HEK293 (cell line): Measurements from ENCODE around the gene NEK11.

Source experiments
- CTCF ChIA-PET: fragments of 350-600 bp; formaldehyde crosslinking; extraction: SDS; loops from one replicate; lab custom pipeline; 2021; ENCODE audit warnings: antibody characterized with exemption; lab: Yijun Ruan, JAX
- POLR2A ChIA-PET: fragments of 300-600 bp; formaldehyde crosslinking; extraction: SDS; loops from one replicate; lab custom pipeline; 2020; ENCODE audit warnings: antibody characterized with exemption, inconsistent platforms; lab: Yijun Ruan, JAX
- H3K27ac ChIP-seq: fragments of 200-500 bp; sonication (Bioruptor generic); 2 replicates; pipeline ENCODE4 v1.5.1; 2014; ENCODE audit warnings: low read depth, low read length, control low read depth, inconsistent platforms; ENCODE audit errors: extremely low read depth
- H3K36me3 ChIP-seq, 2 experiments: fragments of 200-500 bp in 1 of 2; sonication (Bioruptor generic) in 1 of 2; 1 replicate in 1 of 2; 2 replicates in 1 of 2; pipeline ENCODE4 v1.5.1; 2014 to 2017; ENCODE audit warnings: inconsistent platforms in 2 of 2, low read length in 2 of 2; ENCODE audit not compliant: control insufficient read depth in 2 of 2, insufficient read depth in 1 of 2
- H3K4me1 ChIP-seq: fragments of 200-500 bp; sonication (Bioruptor generic); 2 replicates; pipeline ENCODE4 v1.5.1; 2014; ENCODE audit warnings: mild to moderate bottlenecking, low read length, inconsistent platforms; ENCODE audit not compliant: control insufficient read depth, insufficient read depth
- H3K4me3 ChIP-seq: 2 replicates; pipeline ENCODE4 v1.5.1; 2011; ENCODE audit warnings: low read depth, mild to moderate bottlenecking, control low read depth, low read length, moderate library complexity
- H3K9me3 ChIP-seq: fragments of 200-500 bp; sonication (Bioruptor generic); 2 replicates; pipeline ENCODE4 v1.5.1; 2014; ENCODE audit warnings: low read depth, low read length, inconsistent platforms; ENCODE audit not compliant: control insufficient read depth, insufficient read depth
- ATF2 ChIP-seq: fragments of 450-650 bp; formaldehyde crosslinking; IDR thresholded peaks from 2 replicates; pipeline ENCODE4 v1.5.1; 2016; ENCODE audit warnings: missing biosample characterization, missing genetic modification characterization, low read depth
- EGR2 ChIP-seq: fragments of 450-650 bp; formaldehyde crosslinking; IDR thresholded peaks from 2 replicates; pipeline ENCODE4 v1.5.1; 2016; ENCODE audit warnings: low read depth, missing biosample characterization, missing genetic modification characterization
- GLIS2 ChIP-seq: fragments of 450-650 bp; formaldehyde crosslinking; IDR thresholded peaks from 2 replicates; pipeline ENCODE4 v1.5.1; 2016; ENCODE audit warnings: missing biosample characterization, missing genetic modification characterization
- REPIN1 ChIP-seq: fragments of 450-650 bp; formaldehyde crosslinking; IDR thresholded peaks from 2 replicates; pipeline ENCODE4 v1.5.1; 2017; ENCODE audit warnings: missing biosample characterization, missing genetic modification characterization, low read depth
- SETDB1 ChIP-seq: IDR thresholded peaks from one replicate; pipeline ENCODE4 v1.6.1; 2017; ENCODE audit warnings: mild to moderate bottlenecking, low read length, moderate library complexity, mixed read lengths; ENCODE audit not compliant: insufficient read length
- ZBTB10 ChIP-seq: fragments of 450-650 bp; formaldehyde crosslinking; IDR thresholded peaks from 2 replicates; pipeline ENCODE4 v1.5.1; 2016; ENCODE audit warnings: missing biosample characterization, missing genetic modification characterization
- ZBTB11 ChIP-seq: fragments of 450-650 bp; formaldehyde crosslinking; conservative IDR thresholded peaks from 2 replicates; pipeline ENCODE4 v1.5.1; 2016; ENCODE audit warnings: low read depth, missing biosample characterization, missing genetic modification characterization
- ZNF112 ChIP-seq: fragments of 450-650 bp; formaldehyde crosslinking; IDR thresholded peaks from 2 replicates; pipeline ENCODE4 v1.5.0; 2017; ENCODE audit warnings: missing biosample characterization, missing genetic modification characterization
- ZNF155 ChIP-seq: fragments of 450-650 bp; formaldehyde crosslinking; IDR thresholded peaks from 2 replicates; pipeline ENCODE4 v1.5.1; 2016; ENCODE audit warnings: missing biosample characterization, missing genetic modification characterization
- ZNF221 ChIP-seq: fragments of 450-650 bp; formaldehyde crosslinking; IDR thresholded peaks from 2 replicates; pipeline ENCODE4 v1.5.1; 2017; ENCODE audit warnings: missing biosample characterization, missing genetic modification characterization, borderline replicate concordance
- ZNF248 ChIP-seq: fragments of 450-650 bp; formaldehyde crosslinking; IDR thresholded peaks from 2 replicates; pipeline ENCODE4 v1.5.1; 2017; ENCODE audit warnings: missing biosample characterization, missing genetic modification characterization
- ZNF350 ChIP-seq: fragments of 450-650 bp; formaldehyde crosslinking; IDR thresholded peaks from 2 replicates; pipeline ENCODE4 v1.5.0; 2017; ENCODE audit warnings: missing biosample characterization, mild to moderate bottlenecking, missing genetic modification characterization
- ZNF37A ChIP-seq: fragments of 450-650 bp; IDR thresholded peaks from 2 replicates; pipeline ENCODE4 v1.5.1; 2018; ENCODE audit warnings: missing biosample characterization, missing genetic modification characterization
- ZNF404 ChIP-seq: fragments of 450-650 bp; formaldehyde crosslinking; IDR thresholded peaks from 2 replicates; pipeline ENCODE4 v1.5.1; 2017; ENCODE audit warnings: missing biosample characterization, missing genetic modification characterization
- ZNF426 ChIP-seq: fragments of 450-650 bp; formaldehyde crosslinking; IDR thresholded peaks from 2 replicates; pipeline ENCODE4 v1.5.1; 2017; ENCODE audit warnings: missing biosample characterization, missing genetic modification characterization, mild to moderate bottlenecking, inconsistent platforms, moderate library complexity
- ZSCAN5A ChIP-seq: fragments of 450-650 bp; formaldehyde crosslinking; IDR thresholded peaks from 2 replicates; pipeline ENCODE4 v1.5.1; 2016; ENCODE audit warnings: missing biosample characterization, missing genetic modification characterization

The NEK11 gene

GRCh38 chr3:131236421-131236820 is 209.7 kb downstream of the NEK11 start (continued):
- TF ChIP-seq ZBTB10 (tag by site-specific recombination) = no peak
- TF ChIP-seq ZNF426 (tag by site-specific recombination) = no peak

GRCh38 chr3:131238496-131238895 is 211.8 kb downstream of the NEK11 start:
- POLR2A ChIA-PET = no interaction called here
- H3K4me1 ChIP-seq = no peaks in the 10 kb centered on the region
- H3K36me3 ChIP-seq = no peaks in the 10 kb centered on the region
- no peak overlapping the region for H3K4me3 ChIP-seq
- no peaks in the 10 kb centered on the region for H3K9me3 ChIP-seq
- no peak for TF ChIP-seq ZNF155 (tag by site-specific recombination)
- no peak for TF ChIP-seq GLIS2 (tag by site-specific recombination)
- no peak for TF ChIP-seq SETDB1
- no peak for TF ChIP-seq ZNF37A (tag by site-specific recombination)
- no peak for TF ChIP-seq ZNF221 (tag by site-specific recombination)
- no peak for TF ChIP-seq ZNF404 (tag by site-specific recombination)
- no peak for TF ChIP-seq ZBTB11
- no peak for TF ChIP-seq ZNF112 (tag by site-specific recombination)
- TF ChIP-seq ZNF248 = no peak
- TF ChIP-seq ATF2 (tag by site-specific recombination) = no peak
- no peak for TF ChIP-seq EGR2 (tag by site-specific recombination)
- no peak for TF ChIP-seq REPIN1 (tag by site-specific recombination)
- TF ChIP-seq ZNF350 (tag by site-specific recombination) = no peak
- no peak for TF ChIP-seq ZSCAN5A (tag by site-specific recombination)
- TF ChIP-seq, all 188 proteins: peak for 0
- H3K27ac ChIP-seq = no peak overlapping the region
- CTCF ChIA-PET = no interaction called here
